ENCODE measurements around the gene CHRNA3. TPM values are rescaled to one million over a fixed set of nuclear protein-coding genes. Genes with fewer than 3 reads are reported as not detected.

The CHRNA3 gene
- total and polyA plus RNA-seq, 7 donors: 0.23 to 13.8 (median 6.9) TPM

GRCh38 chr15:78637776-78638435 is 17.1 kb upstream of the CHRNA3 start:
- Histone ChIP-seq H3K27me3 (peaks cover 0 to 4% (median 0%) of the 10 kb centered on the region in 3 donors), H3K4me1 (peaks cover 0 to 22% (median 13%) of the 10 kb centered on the region in 4 donors), H3K27ac (no peak overlapping the region), H3K36me3 (no peaks in the 10 kb centered on the region), H3K9me3 (no peaks in the 10 kb centered on the region), H3K4me3 (no peak overlapping the region)
- DNase-seq: no peak
- intact Hi-C loops (cut with DNase I): loop anchor here (1.0 kb wide), 1 partner anchor 71 kb away; no protein-coding TSS in a partner anchor
- WGBS, 2 donors: 73 to 83% methylated on average over 4 of the region's 4 CpGs
- TF ChIP-seq EP300 (IDR thresholded peaks at IDR 0.05) (no peak), POLR2A (IDR thresholded peaks at IDR 0.05) (no peak), POLR2AphosphoS5 (IDR thresholded peaks at IDR 0.05) (no peak), CTCF (IDR thresholded peaks at IDR 0.05) (no peak)

GRCh38 chr15:78636378-78636859 is 15.6 kb upstream of the CHRNA3 start:
- no peaks in the 10 kb centered on the region for H3K36me3 ChIP-seq
- no peak for DNase-seq
- peaks cover 0 to 22% (median 12%) of the 10 kb centered on the region in 4 donors for H3K4me1 ChIP-seq
- TF ChIP-seq POLR2A (IDR thresholded peaks at IDR 0.05): no peak
- TF ChIP-seq POLR2AphosphoS5 (IDR thresholded peaks at IDR 0.05): no peak
- TF ChIP-seq CTCF (IDR thresholded peaks at IDR 0.05): no peak
- TF ChIP-seq EP300 (IDR thresholded peaks at IDR 0.05): no peak
- no peak overlapping the region for H3K4me3 ChIP-seq
- no peak overlapping the region for H3K27ac ChIP-seq
- no peaks in the 10 kb centered on the region for H3K9me3 ChIP-seq
- H3K27me3 ChIP-seq: peaks cover 0 to 4% (median 0%) of the 10 kb centered on the region in 3 donors
- 80 to 89% methylated on average over 2 of the region's 2 CpGs for WGBS, 2 donors
- intact Hi-C loops (cut with DNase I): no loop called here

- no peak for TF ChIP-seq CTCF (IDR thresholded peaks at IDR 0.05)
- no peak for TF ChIP-seq EP300 (IDR thresholded peaks at IDR 0.05)
- no peak for TF ChIP-seq POLR2AphosphoS5 (IDR thresholded peaks at IDR 0.05)
- no peak for TF ChIP-seq POLR2A (IDR thresholded peaks at IDR 0.05)
- Histone ChIP-seq H3K4me3 (no peak overlapping the region), H3K27me3 (no peaks in the 10 kb centered on the region), H3K27ac (no peak overlapping the region), H3K36me3 (no peaks in the 10 kb centered on the region), H3K4me1 (peaks cover 0 to 11% (median 2%) of the 10 kb centered on the region in 4 donors), H3K9me3 (no peaks in the 10 kb centered on the region)
- 83 to 91% methylated on average over 10 of the region's 10 CpGs for WGBS, 2 donors
- intact Hi-C loops (cut with DNase I): no loop called here
- DNase-seq: no peak
These were observed 14.6 kb upstream of the CHRNA3 start for GRCh38 chr15:78635346-78635745.

GRCh38 chr15:78634210-78635145 is 13.7 kb upstream of the CHRNA3 start:
- intact Hi-C loops (cut with DNase I): no loop called here
- Histone ChIP-seq H3K27ac (no peak overlapping the region), H3K4me1 (peaks cover 0 to 10% (median 0%) of the 10 kb centered on the region in 4 donors), H3K27me3 (no peaks in the 10 kb centered on the region), H3K9me3 (no peaks in the 10 kb centered on the region), H3K4me3 (no peak overlapping the region), H3K36me3 (no peaks in the 10 kb centered on the region)
- 86% methylated on average over 12 of the region's 12 CpGs for WGBS, 2 donors
- no peak for TF ChIP-seq POLR2AphosphoS5 (IDR thresholded peaks at IDR 0.05)
- TF ChIP-seq EP300 (IDR thresholded peaks at IDR 0.05): no peak
- TF ChIP-seq CTCF (IDR thresholded peaks at IDR 0.05): no peak
- no peak for TF ChIP-seq POLR2A (IDR thresholded peaks at IDR 0.05)
- DNase-seq: no peak
